Activated CD8-positive, alpha-beta memory T cell treated with anti-CD3 and anti-CD28 coated beads, Interleukin-2, amount 10 ng/mL, durations not matched to agents 7 days and 5 days (primary cell): Measurements from ENCODE around the gene ACSM2B. TPM values are rescaled to one million over a fixed set of nuclear protein-coding genes. Genes with fewer than 3 reads are reported as not detected.
"Not testable (repeated sequence)": the region's sequence is repeated elsewhere in the genome, so short reads cannot be mapped to it uniquely, and the experiment has no call there.

Source experiments
- ATAC-seq: fragments of 150-1000 bp; cut with Tn5 transposase; one replicate; pipeline ENCODE4 v1.10.0; 2021; ENCODE audit warnings: moderate library complexity
- CTCF ChIA-PET: fragments of 350-600 bp; sonication (Branson Sonifier 250); formaldehyde crosslinking; loops from one replicate; lab custom pipeline; 2021; ENCODE audit warnings: antibody characterized with exemption; lab: Charles Lee
- DNase-seq: peaks from one replicate; pipeline ENCODE4 v3.0.0-alpha.2; 2020
- H3K27ac Mint-ChIP-seq: one replicate; pipeline ENCODE4 v1.8.0; 2021; ENCODE audit warnings: mild to moderate bottlenecking, mixed read lengths
- H3K27me3 Mint-ChIP-seq: one replicate; pipeline ENCODE4 v1.8.0; 2021; ENCODE audit warnings: mixed read lengths
- H3K36me3 Mint-ChIP-seq: one replicate; pipeline ENCODE4 v1.8.0; 2021; ENCODE audit warnings: mild to moderate bottlenecking, mixed read lengths
- H3K4me1 Mint-ChIP-seq: one replicate; pipeline ENCODE4 v1.8.0; 2021; ENCODE audit warnings: mixed read lengths
- H3K4me3 Mint-ChIP-seq: one replicate; pipeline ENCODE4 v1.8.0; 2021; ENCODE audit warnings: mild to moderate bottlenecking, moderate library complexity, mixed read lengths
- H3K9me3 Mint-ChIP-seq: one replicate; pipeline ENCODE4 v1.8.0; 2022; ENCODE audit warnings: low read depth, mixed read lengths
- total RNA-seq, 2 experiments: library from RNA; stranded (reverse); gene quantifications; one replicate each; pipeline ENCODE4 v1.2.3, GENCODE V29; 2021

The ACSM2B gene
- total RNA-seq, result under 1 TPM in 1 of 2 experiments, not detected in 1; 0.49 TPM

- H3K27ac Mint-ChIP-seq, H3K4me3 Mint-ChIP-seq, DNase-seq, H3K9me3 Mint-ChIP-seq, CTCF ChIA-PET, H3K4me1 Mint-ChIP-seq, ATAC-seq, H3K36me3 Mint-ChIP-seq, H3K27me3 Mint-ChIP-seq: not testable (repeated sequence)
Observed at GRCh38 chr16:20576145-20576544, at the start of gene ACSM2B. ACSM2B (minus strand) TSS chr16:20576367; CDS start chr16:20564845, 11,522 bp downstream.

- no peak overlapping the region for H3K4me3 Mint-ChIP-seq
- H3K27ac Mint-ChIP-seq, result no peak overlapping the region
- CTCF ChIA-PET, result no interaction called here
- H3K9me3 Mint-ChIP-seq, result no peaks in the 10 kb centered on the region
- H3K27me3 Mint-ChIP-seq, result no peaks in the 10 kb centered on the region
- DNase-seq (no peak), ATAC-seq (no peak)
- no peaks in the 10 kb centered on the region for H3K36me3 Mint-ChIP-seq
- peaks cover 3% of the 10 kb centered on the region for H3K4me1 Mint-ChIP-seq
Observed at GRCh38 chr16:20624882-20625807, 49.0 kb upstream of the ACSM2B start.

- H3K4me1 Mint-ChIP-seq, result peaks cover 3% of the 10 kb centered on the region
- CTCF ChIA-PET, result no interaction called here
- no peak overlapping the region for H3K27ac Mint-ChIP-seq
- DNase-seq (no peak), ATAC-seq (no peak)
- H3K36me3 Mint-ChIP-seq, result no peaks in the 10 kb centered on the region
- H3K4me3 Mint-ChIP-seq, result no peak overlapping the region
- no peaks in the 10 kb centered on the region for H3K27me3 Mint-ChIP-seq
- H3K9me3 Mint-ChIP-seq, result no peaks in the 10 kb centered on the region
Observed at GRCh38 chr16:20624205-20624604, 48.0 kb upstream of the ACSM2B start.

GRCh38 chr16:20622498-20622870 is 46.3 kb upstream of the ACSM2B start:
- Mint-ChIP-seq H3K36me3 (no peaks in the 10 kb centered on the region), H3K4me3 (no peak overlapping the region), H3K9me3 (no peaks in the 10 kb centered on the region), H3K27ac (no peak overlapping the region), H3K4me1 (no peaks in the 10 kb centered on the region), H3K27me3 (peaks cover 10% of the 10 kb centered on the region)
- ATAC-seq (no peak), DNase-seq (no peak)
- CTCF ChIA-PET, result no interaction called here

GRCh38 chr16:20621406-20621805 is 45.2 kb upstream of the ACSM2B start:
- no peaks in the 10 kb centered on the region for H3K36me3 Mint-ChIP-seq
- no peaks in the 10 kb centered on the region for H3K4me1 Mint-ChIP-seq
- CTCF ChIA-PET, result no interaction called here
- ATAC-seq (no peak), DNase-seq (no peak)
- H3K27ac Mint-ChIP-seq, result no peak overlapping the region
- no peak overlapping the region for H3K4me3 Mint-ChIP-seq
- H3K9me3 Mint-ChIP-seq, result no peaks in the 10 kb centered on the region
- H3K27me3 Mint-ChIP-seq, result peaks cover 21% of the 10 kb centered on the region

- no peaks in the 10 kb centered on the region for H3K9me3 Mint-ChIP-seq
- CTCF ChIA-PET, result no interaction called here
- no peak overlapping the region for H3K4me3 Mint-ChIP-seq
- H3K36me3 Mint-ChIP-seq, result no peaks in the 10 kb centered on the region
- H3K4me1 Mint-ChIP-seq, result no peaks in the 10 kb centered on the region
- DNase-seq, result no peak
- peaks cover 25% of the 10 kb centered on the region for H3K27me3 Mint-ChIP-seq
- no peak for ATAC-seq
- no peak overlapping the region for H3K27ac Mint-ChIP-seq
Observed at GRCh38 chr16:20620770-20621169, 44.6 kb upstream of the ACSM2B start.

GRCh38 chr16:20620003-20620402 is 43.8 kb upstream of the ACSM2B start:
- Mint-ChIP-seq H3K4me3 (no peak overlapping the region), H3K4me1 (no peaks in the 10 kb centered on the region)

GRCh38 chr16:20617271-20617670 is 41.1 kb upstream of the ACSM2B start:
- peaks cover 25% of the 10 kb centered on the region for H3K27me3 Mint-ChIP-seq
- no peaks in the 10 kb centered on the region for H3K36me3 Mint-ChIP-seq
- H3K27ac Mint-ChIP-seq, result no peak overlapping the region
- ATAC-seq (no peak), DNase-seq (no peak)
- H3K4me3 Mint-ChIP-seq, result no peak overlapping the region
- CTCF ChIA-PET, result no interaction called here
- no peaks in the 10 kb centered on the region for H3K9me3 Mint-ChIP-seq
- H3K4me1 Mint-ChIP-seq, result no peaks in the 10 kb centered on the region

More at GRCh38 chr16:20620003-20620402, 43.8 kb upstream of the ACSM2B start:
- ATAC-seq, result no peak
- H3K36me3 Mint-ChIP-seq, result no peaks in the 10 kb centered on the region
- H3K27me3 Mint-ChIP-seq, result peaks cover 25% of the 10 kb centered on the region
- no peak for DNase-seq
- CTCF ChIA-PET, result no interaction called here
- no peak overlapping the region for H3K27ac Mint-ChIP-seq
- no peaks in the 10 kb centered on the region for H3K9me3 Mint-ChIP-seq

GRCh38 chr16:20614186-20615141 is 38.3 kb upstream of the ACSM2B start:
- no peak for ATAC-seq
- Mint-ChIP-seq H3K9me3 (no peaks in the 10 kb centered on the region), H3K4me1 (no peaks in the 10 kb centered on the region), H3K4me3 (no peak overlapping the region), H3K27me3 (peaks cover 29% of the 10 kb centered on the region), H3K36me3 (no peaks in the 10 kb centered on the region), H3K27ac (no peak overlapping the region)
- no peak for DNase-seq
- CTCF ChIA-PET, result no interaction called here

GRCh38 chr16:20613481-20614185 is 37.5 kb upstream of the ACSM2B start:
- Mint-ChIP-seq H3K27ac (no peak overlapping the region), H3K27me3 (peaks cover 29% of the 10 kb centered on the region), H3K36me3 (no peaks in the 10 kb centered on the region)

GRCh38 chr16:20612551-20613480 is 36.6 kb upstream of the ACSM2B start:
- DNase-seq (no peak), ATAC-seq (no peak)
- no peak overlapping the region for H3K27ac Mint-ChIP-seq
- no peaks in the 10 kb centered on the region for H3K4me1 Mint-ChIP-seq
- CTCF ChIA-PET, result no interaction called here
- no peaks in the 10 kb centered on the region for H3K36me3 Mint-ChIP-seq
- H3K9me3 Mint-ChIP-seq, result no peaks in the 10 kb centered on the region
- H3K4me3 Mint-ChIP-seq, result no peak overlapping the region
- H3K27me3 Mint-ChIP-seq, result peaks cover 27% of the 10 kb centered on the region

More at GRCh38 chr16:20613481-20614185, 37.5 kb upstream of the ACSM2B start:
- Mint-ChIP-seq H3K4me1 (no peaks in the 10 kb centered on the region), H3K4me3 (no peak overlapping the region), H3K9me3 (no peaks in the 10 kb centered on the region)
- DNase-seq (no peak), ATAC-seq (no peak)
- CTCF ChIA-PET, result no interaction called here

GRCh38 chr16:20611975-20612481 is 35.9 kb upstream of the ACSM2B start:
- no peaks in the 10 kb centered on the region for H3K9me3 Mint-ChIP-seq
- H3K27me3 Mint-ChIP-seq, result peaks cover 27% of the 10 kb centered on the region
- no peak overlapping the region for H3K4me3 Mint-ChIP-seq
- no peak for DNase-seq
- H3K27ac Mint-ChIP-seq, result no peak overlapping the region
- CTCF ChIA-PET, result no interaction called here
- H3K36me3 Mint-ChIP-seq, result no peaks in the 10 kb centered on the region
- no peaks in the 10 kb centered on the region for H3K4me1 Mint-ChIP-seq
- no peak for ATAC-seq
